Endothelial cell (in vitro differentiated cells): Measurements from ENCODE around the gene CDK14. TPM values are rescaled to one million over a fixed set of nuclear protein-coding genes. Genes with fewer than 3 reads are reported as not detected.

Experiments used
- DNase-seq: peaks from one replicate; pipeline ENCODE4 v3.0.0; 2021; ENCODE audit warnings: low spot score
- H3K27ac Mint-ChIP-seq: one replicate; pipeline ENCODE4 v1.8.0; 2021; ENCODE audit warnings: mixed read lengths, inconsistent platforms; ENCODE audit not compliant: unreplicated experiment
- H3K27me3 Mint-ChIP-seq: one replicate; pipeline ENCODE4 v1.8.0; 2021; ENCODE audit warnings: mild to moderate bottlenecking, moderate library complexity, mixed read lengths, inconsistent platforms; ENCODE audit not compliant: unreplicated experiment
- H3K36me3 Mint-ChIP-seq: one replicate; pipeline ENCODE4 v1.8.0; 2021; ENCODE audit warnings: mild to moderate bottlenecking, low read depth, mixed read lengths, inconsistent platforms; ENCODE audit not compliant: unreplicated experiment
- H3K4me1 Mint-ChIP-seq: one replicate; pipeline ENCODE4 v1.8.0; 2021; ENCODE audit warnings: mild to moderate bottlenecking, mixed read lengths, inconsistent platforms; ENCODE audit not compliant: unreplicated experiment
- H3K4me3 Mint-ChIP-seq: one replicate; pipeline ENCODE4 v1.8.0; 2021; ENCODE audit warnings: mild to moderate bottlenecking, mixed read lengths, inconsistent platforms; ENCODE audit not compliant: unreplicated experiment
- H3K9me3 Mint-ChIP-seq: one replicate; pipeline ENCODE4 v1.8.0; 2021; ENCODE audit warnings: mixed read lengths, inconsistent platforms; ENCODE audit not compliant: unreplicated experiment
- total RNA-seq: library from RNA; stranded (reverse); fragmentation: NEBNext Ultra II Directional; extraction: Animal tissue kit (Norgen Biotek cat#: 25700); gene quantifications from one replicate; pipeline ENCODE4 v1.2.1, GENCODE V29; 2021; ENCODE audit not compliant: unreplicated experiment
- TF ChIP-seq, protein P1 (sequence below): fragments of 200-600 bp; sonication (generic); IDR thresholded peaks from one replicate; pipeline ENCODE4 v1.5.0; 2021; ENCODE audit warnings: antibody characterized with exemption; ENCODE audit not compliant: unreplicated experiment

The CDK14 gene
- total RNA-seq, 1 donor from 2014 or later = 30.2 TPM

DNA sequence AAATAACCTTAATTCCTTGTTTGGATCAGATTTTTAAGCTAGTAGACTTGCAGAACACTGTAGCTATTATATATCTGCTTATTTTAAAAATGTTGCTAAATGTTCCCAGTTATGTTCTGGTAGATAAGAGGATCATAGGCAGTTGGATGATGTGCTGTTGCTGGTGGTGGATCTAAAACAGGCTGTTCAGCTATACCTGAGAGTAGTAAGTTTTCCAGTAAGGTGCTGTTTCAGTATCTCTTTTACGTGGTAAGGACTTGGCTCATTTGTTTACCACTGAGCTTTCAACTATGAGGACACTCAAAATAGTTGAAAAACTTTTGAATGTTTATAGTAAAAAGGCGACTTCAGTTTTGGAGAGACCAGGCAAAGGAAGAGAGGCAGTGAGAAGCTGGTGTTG, 180.9 kb downstream of the CDK14 start:
- Mint-ChIP-seq H3K4me3 (no peak overlapping the region), H3K27ac (no peak overlapping the region), H3K27me3 (peaks cover 3% of the 10 kb centered on the region), H3K9me3 (no peaks in the 10 kb centered on the region), H3K36me3 (peaks cover 4% of the 10 kb centered on the region), H3K4me1 (no peaks in the 10 kb centered on the region)
- DNase-seq = no peak
- TF ChIP-seq, protein P1, sequence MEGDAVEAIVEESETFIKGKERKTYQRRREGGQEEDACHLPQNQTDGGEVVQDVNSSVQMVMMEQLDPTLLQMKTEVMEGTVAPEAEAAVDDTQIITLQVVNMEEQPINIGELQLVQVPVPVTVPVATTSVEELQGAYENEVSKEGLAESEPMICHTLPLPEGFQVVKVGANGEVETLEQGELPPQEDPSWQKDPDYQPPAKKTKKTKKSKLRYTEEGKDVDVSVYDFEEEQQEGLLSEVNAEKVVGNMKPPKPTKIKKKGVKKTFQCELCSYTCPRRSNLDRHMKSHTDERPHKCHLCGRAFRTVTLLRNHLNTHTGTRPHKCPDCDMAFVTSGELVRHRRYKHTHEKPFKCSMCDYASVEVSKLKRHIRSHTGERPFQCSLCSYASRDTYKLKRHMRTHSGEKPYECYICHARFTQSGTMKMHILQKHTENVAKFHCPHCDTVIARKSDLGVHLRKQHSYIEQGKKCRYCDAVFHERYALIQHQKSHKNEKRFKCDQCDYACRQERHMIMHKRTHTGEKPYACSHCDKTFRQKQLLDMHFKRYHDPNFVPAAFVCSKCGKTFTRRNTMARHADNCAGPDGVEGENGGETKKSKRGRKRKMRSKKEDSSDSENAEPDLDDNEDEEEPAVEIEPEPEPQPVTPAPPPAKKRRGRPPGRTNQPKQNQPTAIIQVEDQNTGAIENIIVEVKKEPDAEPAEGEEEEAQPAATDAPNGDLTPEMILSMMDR = no peak

DNA sequence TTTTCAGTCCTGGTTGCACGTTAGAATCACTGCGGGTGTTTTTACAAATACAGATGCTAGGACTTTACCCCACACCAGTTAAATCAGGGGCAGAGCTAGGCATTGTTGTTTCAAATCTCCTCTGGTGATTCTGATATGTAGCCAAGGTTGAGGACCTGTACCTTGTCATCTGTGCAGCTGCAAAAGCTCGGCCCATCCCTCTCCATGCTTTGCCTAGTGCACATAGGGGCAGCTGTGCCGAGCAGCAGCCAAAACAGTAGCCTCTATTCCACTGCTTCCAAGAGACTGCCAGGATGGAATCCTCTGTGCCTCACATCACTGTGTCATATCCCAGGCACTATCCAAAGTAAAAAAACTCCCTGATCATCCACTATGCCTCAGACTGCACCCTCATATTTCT, 181.3 kb downstream of the CDK14 start:
- TF ChIP-seq, protein P1 = no peak
- no peak overlapping the region for H3K27ac Mint-ChIP-seq
- H3K9me3 Mint-ChIP-seq = no peaks in the 10 kb centered on the region
- no peaks in the 10 kb centered on the region for H3K4me1 Mint-ChIP-seq
- peaks cover 2% of the 10 kb centered on the region for H3K27me3 Mint-ChIP-seq
- no peak for DNase-seq
- H3K4me3 Mint-ChIP-seq = no peak overlapping the region
- H3K36me3 Mint-ChIP-seq = peaks cover 2% of the 10 kb centered on the region

DNA sequence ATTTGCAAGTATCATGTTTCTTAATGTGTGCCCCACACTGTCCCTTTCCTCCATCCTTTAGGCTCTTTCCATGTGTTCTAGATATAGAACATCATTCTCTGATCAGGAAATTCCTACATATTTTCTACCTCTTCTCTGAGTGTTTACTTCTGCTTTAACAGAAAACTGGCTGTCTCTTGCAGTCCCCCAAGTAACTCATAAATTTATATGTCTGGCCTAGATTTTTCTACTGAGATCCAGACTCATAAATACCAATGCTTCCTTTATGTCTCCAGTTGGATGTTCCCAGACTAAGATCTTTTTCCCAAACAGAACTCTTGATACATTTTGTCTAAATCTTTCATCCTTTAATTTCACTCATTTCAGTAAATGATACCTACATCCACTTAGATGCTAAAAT, 181.8 kb downstream of the CDK14 start:
- no peaks in the 10 kb centered on the region for H3K36me3 Mint-ChIP-seq
- H3K27ac Mint-ChIP-seq = no peak overlapping the region
- TF ChIP-seq, protein P1 = no peak
- DNase-seq = no peak
- H3K4me3 Mint-ChIP-seq = no peak overlapping the region
- H3K4me1 Mint-ChIP-seq = no peaks in the 10 kb centered on the region
- no peaks in the 10 kb centered on the region for H3K9me3 Mint-ChIP-seq
- H3K27me3 Mint-ChIP-seq = peaks cover 2% of the 10 kb centered on the region

DNA sequence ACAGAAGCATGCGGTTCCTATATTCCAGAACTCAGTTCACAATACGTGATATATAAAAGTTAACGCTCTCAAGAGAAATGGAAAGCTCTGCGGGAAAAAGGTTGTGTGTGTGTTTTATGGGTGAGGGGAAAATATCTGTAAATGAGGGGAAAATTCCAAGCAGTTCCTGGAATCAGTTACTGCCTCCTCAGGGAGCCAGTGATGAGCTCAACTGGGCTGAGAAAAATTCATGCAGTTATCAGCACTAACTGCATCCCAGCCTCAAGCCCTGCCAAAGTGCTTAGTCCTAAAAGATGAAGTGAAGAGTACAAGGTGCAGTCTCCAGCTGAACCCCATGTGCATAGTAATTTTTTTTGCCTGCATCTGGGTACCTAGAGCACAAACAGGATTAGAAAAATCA, 191.9 kb downstream of the CDK14 start:
- H3K4me1 Mint-ChIP-seq = no peaks in the 10 kb centered on the region
- H3K4me3 Mint-ChIP-seq = no peak overlapping the region
- H3K27ac Mint-ChIP-seq = no peak overlapping the region
- TF ChIP-seq, protein P1 = no peak
- H3K9me3 Mint-ChIP-seq = no peaks in the 10 kb centered on the region
- peaks cover 10% of the 10 kb centered on the region for H3K36me3 Mint-ChIP-seq
- DNase-seq = no peak
- H3K27me3 Mint-ChIP-seq = no peaks in the 10 kb centered on the region

DNA sequence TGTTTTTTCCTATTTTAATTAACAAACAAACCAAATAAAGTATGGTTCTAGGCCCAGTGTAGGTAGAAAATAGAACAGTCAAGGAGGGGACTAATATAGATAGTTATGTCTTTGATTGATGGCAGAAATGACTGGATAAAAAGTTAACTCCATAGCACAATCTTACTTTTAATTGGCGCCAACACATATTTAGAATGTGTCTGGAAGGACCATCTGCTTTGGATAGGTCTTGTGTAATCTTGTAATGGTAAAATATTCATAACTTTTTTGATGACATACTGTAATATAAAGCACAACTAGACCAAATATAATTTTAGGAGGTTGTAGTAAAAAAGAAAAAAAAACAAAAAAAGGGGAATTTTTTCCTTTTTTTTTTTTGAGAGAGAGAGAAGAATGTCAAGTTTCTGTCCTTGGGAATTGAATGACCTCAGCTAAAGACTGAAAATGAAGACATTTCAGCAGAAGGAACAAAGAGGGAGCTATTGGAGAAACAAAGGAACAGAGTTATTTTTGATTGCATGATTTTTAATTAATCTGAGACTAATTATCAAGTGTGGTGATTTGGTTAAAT, 193.7 kb downstream of the CDK14 start:
- TF ChIP-seq, protein P1 = no peak
- Mint-ChIP-seq H3K4me1 (no peaks in the 10 kb centered on the region), H3K36me3 (peaks cover 20% of the 10 kb centered on the region), H3K27ac (no peak overlapping the region), H3K9me3 (peaks cover 5% of the 10 kb centered on the region), H3K4me3 (no peak overlapping the region), H3K27me3 (peaks cover 2% of the 10 kb centered on the region)
- no peak for DNase-seq
